Thyroid gland (tissue), 4 donors: ENCODE measurements around the gene ZNF597.

ENCODE experiments used
- CTCF ChIP-seq, 6 experiments: fragments of 200-600 bp in 3 of 6; fragments of 450-650 bp in 3 of 6; sonication (generic) in 3 of 6; IDR thresholded peaks; one replicate each; pipeline ENCODE4 v1.5.1; 2016 to 2019; ENCODE audit warnings: antibody characterized with exemption in 6 of 6, mild to moderate bottlenecking in 2 of 6, inconsistent platforms in 1 of 6, moderate library complexity in 1 of 6
- POLR2A ChIP-seq, 2 donors: fragments of 450-650 bp; IDR thresholded peaks; one replicate each; pipeline ENCODE4 v1.6.1; 2017; ENCODE audit warnings: antibody characterized with exemption in 2 of 2, mild to moderate bottlenecking in 2 of 2, moderate library complexity in 1 of 2

GRCh38 chr16:3467182-3467581 is 23.9 kb upstream of the ZNF597 start:
- TF ChIP-seq CTCF (IDR thresholded peaks at IDR 0.05) (no peak), POLR2A (IDR thresholded peaks at IDR 0.05) (no peak)
